Astrocyte of the cerebellum (primary cell): ENCODE results near the gene XRN1.
A peak's percentile ranks its signal among the peaks of the same experiment; 100 is the strongest.

Source experiments
- DNase-seq: peaks from one replicate; pipeline ENCODE4 v3.0.0-alpha.2; 2011; ENCODE audit warnings: low read depth
- H3K4me3 ChIP-seq: 2 replicates; pipeline ENCODE4 v1.5.1; 2011; ENCODE audit warnings: mild to moderate bottlenecking, low read depth, low read length, moderate library complexity
- CTCF ChIP-seq: IDR thresholded peaks from 2 replicates; pipeline ENCODE4 v1.5.1; 2012; ENCODE audit warnings: low read length, low read depth, moderate library complexity, mild to moderate bottlenecking; ENCODE audit errors: missing control alignments
- in situ Hi-C: cut with HindIII; loops from 2 replicates; pipeline ENCODE4 v1.10.0; 2017; ENCODE audit warnings: low sequenced_read_pairs

The XRN1 gene

DNA sequence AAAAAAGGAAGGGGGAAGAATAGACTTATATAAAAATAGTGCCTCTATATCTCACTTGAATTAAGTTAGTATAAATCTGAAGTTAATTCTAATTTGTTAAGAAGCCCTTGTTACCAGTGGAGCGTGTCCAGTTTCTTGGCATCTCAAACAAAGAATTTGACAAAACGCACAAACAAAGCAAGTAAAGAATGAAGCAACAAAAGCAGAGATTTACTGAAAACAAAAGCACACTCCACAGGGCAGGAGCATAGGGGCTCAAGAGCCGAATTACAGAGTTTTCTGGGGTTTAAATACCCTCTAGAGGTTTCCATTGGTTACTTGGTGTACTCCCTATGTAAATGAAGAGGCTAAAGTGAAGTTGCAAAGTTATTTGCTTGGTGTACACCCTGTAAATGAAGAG lies 188.5 kb downstream of the XRN1 start:
- peak; percentile 9 for DNase-seq
- in situ Hi-C loops, result no loop called here
- H3K4me3 ChIP-seq, result no peak overlapping the region
- no peak for TF ChIP-seq CTCF

GRCh38 chr3:142256712-142257333 lies 191.0 kb downstream of the XRN1 start:
- TF ChIP-seq CTCF, result no peak
- DNase-seq, result no peak
- in situ Hi-C loops, result no loop called here
- no peak overlapping the region for H3K4me3 ChIP-seq
